Neutrophil (primary cell): Measurements from ENCODE around the gene TBX21.

ENCODE experiments used
- H3K27ac ChIP-seq: fragments of 200-600 bp; sonication (generic); 2 replicates; pipeline ENCODE4 v1.5.1; 2016; ENCODE audit warnings: mild to moderate bottlenecking, moderate library complexity
- H3K27me3 ChIP-seq: fragments of 200-600 bp; sonication (generic); 2 replicates; pipeline ENCODE4 v1.6.0; 2016; ENCODE audit warnings: mild to moderate bottlenecking
- H3K36me3 ChIP-seq: fragments of 200-600 bp; sonication (generic); 2 replicates; pipeline ENCODE4 v1.5.1; 2017
- H3K4me1 ChIP-seq, 2 experiments: fragments of 200-600 bp in 1 of 2; sonication (generic) in 1 of 2; 1 replicate in 1 of 2; 2 replicates in 1 of 2; pipeline versions ENCODE4 v1.5.1 to v1.6.1; 2013 to 2016; ENCODE audit warnings: low read depth in 1 of 2, low read length in 1 of 2, mild to moderate bottlenecking in 1 of 2, moderate library complexity in 1 of 2; ENCODE audit not compliant: control insufficient read depth in 1 of 2, insufficient read depth in 1 of 2
- H3K4me3 ChIP-seq, 2 experiments: fragments of 200-600 bp in 1 of 2; sonication (generic) in 1 of 2; 1 replicate in 1 of 2; 2 replicates in 1 of 2; pipeline ENCODE4 v1.5.1; 2013 to 2016; ENCODE audit warnings: low read depth in 1 of 2, low read length in 1 of 2, mild to moderate bottlenecking in 1 of 2, moderate library complexity in 1 of 2
- H3K9me3 ChIP-seq: fragments of 200-600 bp; sonication (generic); 2 replicates; pipeline ENCODE4 v1.5.1; 2016
- CTCF ChIP-seq: fragments of 200-600 bp; sonication (generic); IDR thresholded peaks from 2 replicates; pipeline ENCODE4 v1.5.1; 2016; ENCODE audit warnings: antibody characterized with exemption

Gene TBX21

GRCh38 chr17:47744168-47745036, 11.4 kb downstream of the TBX21 start:
- no peaks in the 10 kb centered on the region for H3K4me1 ChIP-seq
- no peaks in the 10 kb centered on the region for H3K9me3 ChIP-seq
- no peak overlapping the region for H3K4me3 ChIP-seq
- H3K27ac ChIP-seq = no peak overlapping the region
- H3K36me3 ChIP-seq = no peaks in the 10 kb centered on the region
- H3K27me3 ChIP-seq = peaks cover 88% of the 10 kb centered on the region
- no peak for TF ChIP-seq CTCF

GRCh38 chr17:47745037-47745380, 12.0 kb downstream of the TBX21 start:
- no peak for TF ChIP-seq CTCF
- Histone ChIP-seq H3K27me3 (peaks cover 90% of the 10 kb centered on the region), H3K27ac (no peak overlapping the region), H3K4me3 (no peak overlapping the region), H3K9me3 (no peaks in the 10 kb centered on the region), H3K36me3 (no peaks in the 10 kb centered on the region), H3K4me1 (no peaks in the 10 kb centered on the region)

- H3K27ac ChIP-seq = no peak overlapping the region
- H3K4me3 ChIP-seq = no peak overlapping the region
- H3K36me3 ChIP-seq = no peaks in the 10 kb centered on the region
- TF ChIP-seq CTCF = no peak
- H3K4me1 ChIP-seq = no peaks in the 10 kb centered on the region
- H3K27me3 ChIP-seq = peaks cover 63% of the 10 kb centered on the region
- H3K9me3 ChIP-seq = no peaks in the 10 kb centered on the region
Measured at GRCh38 chr17:47751471-47751870, 18.4 kb downstream of the TBX21 start.

GRCh38 chr17:47757386-47757785, 24.4 kb downstream of the TBX21 start:
- no peak for TF ChIP-seq CTCF
- H3K4me3 ChIP-seq = no peak overlapping the region
- H3K27ac ChIP-seq = no peak overlapping the region
- H3K36me3 ChIP-seq = no peaks in the 10 kb centered on the region
- H3K4me1 ChIP-seq = no peaks in the 10 kb centered on the region
- H3K9me3 ChIP-seq = no peaks in the 10 kb centered on the region
- peaks cover 68% of the 10 kb centered on the region for H3K27me3 ChIP-seq

- Histone ChIP-seq H3K4me1 (no peaks in the 10 kb centered on the region), H3K36me3 (no peaks in the 10 kb centered on the region), H3K27ac (no peak overlapping the region), H3K4me3 (no peak overlapping the region), H3K9me3 (no peaks in the 10 kb centered on the region), H3K27me3 (peaks cover 80% of the 10 kb centered on the region)
- TF ChIP-seq CTCF = no peak
Measured at GRCh38 chr17:47760409-47761140, 27.5 kb downstream of the TBX21 start.
